22Rv1 (cell line): ENCODE results near the gene MAP1S.

Experiments used
- H3K27ac ChIP-seq: fragments of 450-650 bp; 2 replicates; pipeline ENCODE4 v1.5.1; 2017
- CTCF ChIP-seq: fragments of 450-650 bp; IDR thresholded peaks from 2 replicates; pipeline ENCODE4 v1.5.1; 2017; ENCODE audit warnings: mild to moderate bottlenecking
- ZFX ChIP-seq: fragments of 450-650 bp; IDR thresholded peaks from 2 replicates; pipeline ENCODE4 v1.6.1; 2017; ENCODE audit warnings: antibody characterized with exemption, borderline replicate concordance

MAP1S gene

GRCh38 chr19:17741456-17741855 lies 22.2 kb downstream of the MAP1S start:
- TF ChIP-seq CTCF, result no peak
- TF ChIP-seq ZFX, result no peak
- H3K27ac ChIP-seq, result no peak overlapping the region

GRCh38 chr19:17743874-17744580 lies 24.7 kb downstream of the MAP1S start:
- H3K27ac ChIP-seq, result no peak overlapping the region
- TF ChIP-seq CTCF (no peak), ZFX (no peak)

- TF ChIP-seq ZFX (no peak), CTCF (no peak)
- H3K27ac ChIP-seq, result no peak overlapping the region
These were observed 28.2 kb downstream of the MAP1S start for GRCh38 chr19:17747205-17748098.

DNA sequence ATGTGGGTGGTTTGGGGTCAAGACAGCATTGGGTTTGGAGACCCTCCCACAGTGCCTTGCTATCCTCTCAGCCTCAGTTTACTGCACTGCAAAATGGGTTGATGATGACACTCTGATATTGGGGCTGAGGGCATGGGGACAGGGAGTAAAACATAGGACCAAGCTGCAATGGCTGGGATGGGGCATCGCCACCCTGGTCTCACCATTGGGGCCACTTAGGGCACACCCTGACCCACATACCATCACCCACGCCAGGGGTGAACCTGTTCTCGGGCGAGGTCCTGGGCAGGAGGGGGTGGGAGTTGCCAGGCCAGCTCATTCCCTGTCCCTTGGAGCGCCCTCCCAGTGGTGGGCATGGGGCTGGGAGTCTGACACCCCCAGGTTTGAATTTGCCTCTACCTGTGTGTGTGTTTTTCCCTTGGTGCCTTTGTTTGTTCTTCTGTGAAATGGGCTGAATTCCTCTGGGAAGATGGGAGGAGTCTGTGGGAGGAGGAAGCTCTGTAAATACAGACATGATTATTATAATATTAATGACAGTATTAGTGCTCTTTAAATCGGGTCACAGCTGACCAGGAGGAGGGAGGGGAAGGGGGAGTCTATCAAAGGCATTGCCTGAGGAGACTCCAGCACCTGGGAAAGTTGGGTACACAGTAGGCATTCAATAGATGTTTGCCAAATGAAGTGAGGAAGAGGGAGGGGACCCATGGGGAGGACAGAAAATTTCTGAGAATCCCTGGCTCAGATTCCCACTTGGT lies 29.8 kb downstream of the MAP1S start:
- no peak overlapping the region for H3K27ac ChIP-seq
- TF ChIP-seq CTCF, result no peak
- TF ChIP-seq ZFX, result no peak

DNA sequence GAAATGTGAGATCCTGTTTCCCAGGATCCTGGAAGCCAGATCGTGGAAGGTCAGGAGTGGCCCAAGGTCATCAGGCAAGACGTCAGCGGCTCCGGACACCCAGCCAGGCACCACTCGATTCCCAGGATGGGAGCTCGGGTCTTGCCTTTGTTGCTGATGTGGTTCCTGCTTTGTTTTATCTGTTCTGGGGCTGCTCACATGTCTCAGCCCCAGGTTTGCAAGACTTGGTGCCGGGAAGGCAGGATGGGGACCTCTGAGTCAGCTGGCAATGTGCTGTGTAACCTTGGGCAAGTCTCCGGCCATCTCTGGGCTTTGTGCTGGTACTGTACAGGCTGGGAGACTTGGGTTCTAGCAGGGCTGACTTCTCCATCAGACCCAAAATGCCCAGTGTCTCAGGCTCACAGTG lies 30.6 kb downstream of the MAP1S start:
- TF ChIP-seq CTCF (no peak), ZFX (no peak)

DNA sequence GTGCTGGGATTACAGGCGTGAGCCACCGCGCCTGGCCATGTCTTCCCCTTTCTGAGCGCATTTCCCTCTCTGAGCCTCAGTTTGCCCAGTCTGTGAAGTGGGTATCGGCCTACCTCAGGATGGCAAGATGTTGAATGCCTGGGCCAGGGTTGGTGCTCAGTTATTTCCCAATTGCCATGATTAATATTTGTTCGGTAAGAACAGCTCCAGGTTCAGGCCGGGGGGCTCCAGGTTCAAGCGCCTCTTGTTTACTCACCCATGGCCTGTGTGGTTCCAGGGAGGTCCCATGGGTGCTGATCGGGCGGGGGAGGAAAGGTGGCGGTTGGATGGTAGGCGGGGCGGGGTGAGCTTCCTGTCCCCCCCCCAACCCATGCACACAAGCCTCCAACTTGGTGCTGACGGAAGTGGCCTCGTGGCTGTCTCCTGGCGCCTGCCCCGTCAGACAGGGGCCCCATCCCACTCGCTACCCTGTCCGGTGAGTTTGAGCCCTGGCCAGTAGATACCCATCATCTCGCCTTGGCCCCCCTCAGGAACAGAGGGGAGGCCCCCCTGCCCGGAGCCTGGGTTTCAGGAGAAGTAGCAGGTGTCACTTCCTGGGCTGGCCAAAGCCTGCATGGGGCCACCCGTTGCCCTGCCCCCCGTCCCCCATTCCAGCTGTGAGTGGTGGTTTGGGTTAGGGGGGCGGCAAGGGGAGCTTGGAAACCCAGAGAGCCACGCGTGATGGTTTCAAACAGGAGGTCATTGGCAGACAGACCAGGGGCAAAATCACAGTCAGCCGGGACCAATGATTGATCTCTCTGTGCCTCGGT lies 32.0 kb downstream of the MAP1S start, which contains the start of gene FCHO1:
Gene FCHO1, plus strand, starts transcription at position 375 of the 809 bp plus-strand sequence. CDS start 3,688 bp downstream, outside the sequence.
- H3K27ac ChIP-seq, result no peak within 1 kb of the TSS

More for the DNA sequence above, 30.6 kb downstream of the MAP1S start:
- no peak overlapping the region for H3K27ac ChIP-seq

More for the DNA sequence above, 32.0 kb downstream of the MAP1S start, which contains the start of gene FCHO1:
- TF ChIP-seq ZFX, result no peak
- TF ChIP-seq CTCF, result no peak
